ENCODE results near the gene HOXA13.
A peak's percentile ranks its signal among the peaks of the same experiment; 100 is the strongest.

Gene HOXA13

DNA sequence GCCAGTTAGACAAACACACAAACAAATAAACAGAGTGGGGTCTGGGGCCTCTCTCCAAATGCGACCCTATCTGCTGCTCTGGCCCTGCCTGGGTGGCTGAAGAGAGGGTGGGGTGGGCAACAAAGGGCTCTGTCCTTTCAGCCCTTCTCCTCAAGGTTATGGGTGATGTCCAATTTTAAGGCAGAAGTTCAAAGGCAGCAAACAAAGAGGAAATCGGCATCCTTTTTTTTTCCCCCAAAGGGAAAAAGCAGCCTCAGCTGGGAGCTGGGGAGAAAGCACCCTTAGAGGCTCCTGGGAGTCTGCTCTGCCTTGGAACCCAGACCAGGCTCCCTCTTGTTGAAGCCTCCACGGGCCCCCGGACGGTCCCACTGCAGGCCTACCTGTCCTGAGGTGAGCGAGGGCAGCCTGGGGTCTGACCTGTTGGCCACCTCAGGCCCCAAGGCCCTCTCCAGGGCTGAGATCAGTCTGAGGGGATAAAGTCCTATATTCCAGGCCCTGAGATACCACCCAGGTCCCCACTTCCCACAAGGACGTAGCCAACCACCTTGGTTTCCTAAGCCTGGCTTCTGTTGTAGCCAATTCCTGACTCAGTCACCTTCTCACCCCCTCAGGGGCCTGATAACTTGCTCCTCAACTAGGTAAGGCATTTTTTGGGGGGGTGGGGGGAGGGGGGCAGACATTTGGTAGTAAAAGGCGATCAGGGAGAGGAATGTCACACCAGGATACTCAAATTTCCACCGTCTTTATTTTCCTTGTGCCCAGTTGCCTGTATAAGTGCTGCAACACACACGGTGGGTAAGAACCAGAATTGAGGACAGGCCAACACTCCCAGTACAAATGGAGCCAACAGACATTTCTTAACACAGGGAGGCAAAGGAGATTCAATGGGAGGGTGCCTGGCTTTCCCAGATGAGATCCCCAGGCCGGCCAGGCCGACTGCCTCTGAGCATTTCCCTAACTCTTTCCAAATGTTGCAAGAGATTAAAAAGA is 19.2 kb downstream of the HOXA13 start:
- DNase-seq = no peak

DNA sequence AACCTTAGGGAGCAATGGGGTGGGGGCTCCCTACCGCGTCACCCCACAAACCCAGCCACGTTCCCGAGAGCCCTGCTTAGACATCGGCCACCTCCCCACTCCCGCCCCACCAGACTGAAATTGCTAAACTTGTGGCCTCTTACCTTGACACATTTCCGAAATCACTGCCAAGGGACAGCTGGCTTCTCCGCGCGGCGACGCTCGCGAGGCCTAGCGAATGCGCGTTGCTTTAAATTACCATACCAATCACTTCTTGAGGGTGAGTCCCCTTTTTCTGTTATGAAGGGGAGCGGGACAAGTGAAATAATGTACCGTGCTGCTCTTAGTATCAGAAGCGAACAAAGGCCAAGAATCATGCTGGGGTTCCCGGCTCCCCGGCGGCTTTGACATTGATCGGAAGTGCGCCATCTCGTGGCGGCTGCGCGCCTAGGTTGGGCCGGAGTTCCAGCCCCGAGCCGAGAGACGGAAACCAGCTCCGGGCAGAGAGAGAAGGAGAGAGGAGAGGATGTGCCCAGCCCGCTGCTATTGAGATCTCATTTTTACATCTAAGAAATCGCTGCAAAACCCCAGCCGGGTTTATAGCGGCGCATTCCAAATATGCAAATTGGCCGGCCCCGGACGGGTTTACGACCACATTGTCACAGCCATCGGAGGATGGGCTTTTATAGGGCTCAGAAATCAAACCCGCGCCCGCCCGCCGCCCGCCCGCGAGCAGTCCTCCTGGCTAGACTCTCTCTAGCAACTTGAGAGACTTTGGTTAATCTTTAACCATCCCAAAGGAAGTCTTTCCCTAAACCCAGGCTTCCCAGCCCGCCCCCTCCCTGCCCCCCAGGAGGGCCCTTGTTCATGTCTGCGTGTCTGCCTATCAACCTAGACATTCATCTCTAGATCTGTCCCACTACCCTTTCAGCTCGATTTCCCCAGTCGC is 20.1 kb downstream of the HOXA13 start:
- DNase-seq = no peak

DNA sequence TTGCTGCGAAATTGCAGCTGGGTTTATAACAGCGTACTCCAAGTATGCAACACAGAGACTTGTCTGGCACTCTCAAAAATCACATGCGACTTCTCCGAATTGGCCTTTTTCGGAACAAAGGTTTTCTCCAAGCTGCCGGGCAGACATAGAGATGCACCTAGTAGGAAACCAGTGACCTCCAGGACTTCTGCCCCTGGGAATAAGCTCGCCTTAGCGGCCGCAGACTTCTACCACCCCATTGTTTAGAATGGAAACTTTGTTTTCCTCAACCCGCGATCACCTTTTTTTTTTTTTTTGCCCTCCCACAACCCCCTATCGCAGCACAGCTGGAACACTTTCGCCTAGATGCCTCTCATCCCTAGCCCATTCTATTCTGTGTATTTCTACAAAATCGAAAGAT is 20.9 kb downstream of the HOXA13 start:
- DNase-seq = no peak

DNA sequence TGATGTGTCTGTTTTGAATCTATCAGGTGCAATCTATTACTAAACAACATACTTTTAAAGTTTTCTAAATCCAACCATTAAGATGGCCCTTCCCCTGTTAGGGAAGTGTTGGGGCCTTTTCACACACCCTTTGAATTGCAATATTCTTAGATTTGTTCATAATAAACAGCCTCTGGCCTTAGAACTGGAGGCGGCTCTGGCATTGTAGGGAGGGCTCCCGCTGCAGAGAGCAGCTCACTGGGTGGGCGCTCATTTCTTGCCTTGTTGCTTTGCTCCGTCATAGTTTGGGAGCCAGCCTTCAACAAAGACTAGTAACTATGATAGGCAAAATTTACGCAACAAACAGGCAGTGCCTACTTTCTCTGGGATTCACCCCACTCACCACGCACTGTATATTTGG is 21.5 kb downstream of the HOXA13 start:
- DNase-seq = no peak

DNA sequence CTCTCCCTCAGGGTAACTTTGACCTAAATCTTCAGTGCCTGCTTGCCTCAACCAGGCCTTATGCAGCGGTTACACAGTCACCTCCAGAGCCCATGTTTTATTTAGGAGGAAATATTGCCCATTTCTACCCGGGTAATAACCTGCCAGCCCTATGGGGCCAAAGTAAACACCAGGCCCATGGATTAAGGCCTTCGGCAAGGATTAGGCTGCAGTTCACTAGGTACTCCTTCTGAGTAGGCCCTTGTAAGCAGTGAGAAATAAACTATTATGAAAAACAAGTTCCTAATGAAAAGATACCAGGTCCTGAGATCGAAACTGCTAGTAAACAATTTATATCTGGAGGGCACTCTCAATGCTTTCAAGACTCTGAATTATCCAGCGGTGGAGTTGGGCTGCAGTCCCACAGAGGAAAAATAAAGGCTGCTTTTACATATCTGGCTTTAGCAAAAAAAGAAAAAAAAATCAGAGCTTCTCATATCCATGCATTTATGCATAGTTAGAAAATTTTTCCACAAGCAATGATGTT is 22.0 kb downstream of the HOXA13 start:
- DNase-seq = no peak

DNA sequence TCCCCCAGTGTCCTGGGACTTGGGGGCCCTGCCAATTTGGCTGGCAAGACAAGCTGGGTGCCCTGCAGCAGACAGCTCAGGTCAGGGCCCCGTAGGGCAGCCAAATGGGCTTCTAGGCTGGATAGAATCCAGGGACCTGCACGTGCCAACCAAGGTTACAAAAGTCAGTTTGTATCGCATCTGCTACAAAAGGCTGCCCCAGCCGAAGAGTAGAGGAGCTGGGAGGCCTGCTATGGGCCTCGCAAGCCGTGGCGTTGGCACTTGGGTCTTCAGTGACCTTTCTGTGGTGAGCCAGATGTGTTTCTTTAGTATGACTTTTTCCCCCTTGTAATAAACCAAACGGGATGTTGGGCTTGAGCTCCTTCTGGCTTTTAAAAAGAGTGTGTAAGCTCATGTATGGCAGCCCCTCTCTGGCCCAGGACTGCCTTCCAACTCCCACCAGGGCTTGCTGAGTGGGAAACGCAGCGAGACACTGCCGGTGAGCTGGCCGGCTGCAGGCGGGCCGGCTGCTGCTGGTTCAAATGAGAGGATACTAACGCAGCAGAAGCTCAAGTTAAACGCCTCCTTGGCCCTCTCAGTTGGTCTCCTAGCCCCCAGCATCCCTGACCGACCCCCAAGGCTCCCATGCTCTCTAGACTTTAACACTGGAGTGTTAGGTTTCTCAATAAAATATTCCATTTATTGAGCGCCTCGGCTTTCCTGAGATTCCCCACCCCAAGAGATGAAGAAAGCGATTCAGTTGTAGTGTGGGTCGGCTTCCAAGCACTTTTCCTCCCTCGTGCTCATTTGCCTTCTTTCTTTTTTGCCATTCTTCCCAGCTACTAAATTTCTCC is 22.7 kb downstream of the HOXA13 start:
- no peak for DNase-seq

DNA sequence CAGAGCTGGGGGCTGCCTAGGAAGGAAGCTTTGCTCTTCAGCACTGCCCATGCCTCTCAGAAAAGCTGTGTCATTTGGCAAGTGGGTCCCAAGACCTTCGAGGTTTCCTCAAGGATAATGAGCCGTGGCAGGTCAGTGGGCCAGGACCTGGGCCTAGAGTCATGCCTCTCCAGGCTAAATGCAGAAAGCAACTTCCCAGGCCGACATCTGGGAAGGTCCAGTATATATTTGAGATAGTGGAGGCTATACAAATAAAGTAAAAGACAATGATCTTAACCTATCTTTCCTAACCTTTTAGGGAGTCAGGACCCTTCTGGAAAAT is 23.4 kb downstream of the HOXA13 start:
- no peak for DNase-seq

DNA sequence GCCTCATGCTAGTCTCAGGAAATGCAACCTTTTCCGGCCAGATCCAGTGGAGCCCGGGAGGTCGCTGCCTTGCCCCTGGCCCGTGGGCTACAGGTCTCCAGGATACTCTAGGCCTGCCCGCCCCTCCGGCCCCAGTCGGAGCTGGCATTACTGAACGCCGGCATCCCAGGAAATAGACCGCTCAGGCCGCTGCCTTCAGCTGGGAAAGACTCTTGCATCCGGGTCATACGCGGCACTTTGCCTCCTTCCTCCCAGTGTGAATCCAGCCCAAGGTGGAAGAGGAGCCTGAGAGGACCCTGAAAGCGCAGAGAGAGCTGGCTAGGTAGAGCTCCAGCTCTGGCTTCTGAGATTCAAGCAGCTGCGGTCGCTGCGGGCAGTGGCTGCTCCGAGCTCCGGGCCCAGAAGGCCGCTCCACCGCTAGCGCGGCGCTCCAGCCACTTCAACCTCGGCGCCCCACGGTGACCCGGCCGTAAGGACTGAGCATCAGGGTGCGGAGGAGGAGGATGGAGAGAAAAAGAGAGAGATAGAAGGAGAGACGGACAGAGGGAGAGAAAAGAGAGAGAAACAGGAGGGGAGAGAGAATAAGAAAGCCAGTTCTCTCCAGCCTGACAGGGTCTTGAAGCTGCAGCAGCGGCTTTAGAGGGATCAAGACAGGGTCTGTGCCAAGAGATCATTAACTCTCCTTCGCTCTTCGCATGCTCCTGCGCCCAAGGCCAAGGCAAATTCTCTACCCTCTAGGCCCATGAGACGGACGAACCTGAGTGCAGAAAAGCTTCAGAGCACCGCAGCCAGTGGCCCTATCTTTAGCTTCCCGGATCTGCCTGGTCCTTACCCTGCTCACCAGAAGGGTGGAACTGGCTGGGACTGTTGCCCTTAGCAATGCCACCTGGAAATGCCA is 24.0 kb downstream of the HOXA13 start:
- no peak for DNase-seq

DNA sequence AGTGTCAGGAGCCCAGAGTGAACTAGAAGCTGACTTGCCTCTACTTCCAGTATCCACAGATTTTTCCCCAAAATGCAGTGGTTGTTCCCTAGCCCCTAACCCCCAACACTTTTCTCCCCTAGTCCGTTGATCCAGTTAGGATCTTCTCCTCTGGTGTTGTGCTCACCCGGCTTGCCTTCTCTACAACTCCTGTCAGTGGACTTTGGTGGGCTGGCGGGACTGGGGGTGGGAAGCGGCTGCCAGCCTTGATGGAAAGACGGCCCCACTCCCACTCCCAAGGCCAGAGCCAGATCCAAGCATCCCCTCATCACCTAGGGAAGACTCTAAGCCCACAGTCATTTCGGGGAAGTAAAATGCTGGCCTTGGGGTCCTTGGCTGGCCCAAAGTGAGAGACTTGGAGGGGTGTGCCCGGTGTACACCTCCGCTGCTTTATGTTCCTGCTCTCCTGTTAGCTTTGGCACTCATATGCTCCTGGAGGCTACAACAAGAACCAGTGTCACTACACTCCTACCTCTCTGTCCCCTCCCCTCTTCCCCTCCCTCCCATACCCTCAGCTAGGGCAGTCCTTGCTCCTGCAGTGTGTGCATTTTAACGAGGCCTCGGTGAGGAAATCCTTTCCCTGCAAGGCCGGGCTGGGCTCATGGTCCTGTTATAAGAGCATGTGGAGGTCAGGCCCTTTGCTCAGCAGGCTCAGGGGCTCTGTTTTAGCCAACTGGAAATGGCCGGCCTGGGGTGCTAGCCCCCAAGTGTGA is 24.8 kb downstream of the HOXA13 start:
- DNase-seq = no peak

DNA sequence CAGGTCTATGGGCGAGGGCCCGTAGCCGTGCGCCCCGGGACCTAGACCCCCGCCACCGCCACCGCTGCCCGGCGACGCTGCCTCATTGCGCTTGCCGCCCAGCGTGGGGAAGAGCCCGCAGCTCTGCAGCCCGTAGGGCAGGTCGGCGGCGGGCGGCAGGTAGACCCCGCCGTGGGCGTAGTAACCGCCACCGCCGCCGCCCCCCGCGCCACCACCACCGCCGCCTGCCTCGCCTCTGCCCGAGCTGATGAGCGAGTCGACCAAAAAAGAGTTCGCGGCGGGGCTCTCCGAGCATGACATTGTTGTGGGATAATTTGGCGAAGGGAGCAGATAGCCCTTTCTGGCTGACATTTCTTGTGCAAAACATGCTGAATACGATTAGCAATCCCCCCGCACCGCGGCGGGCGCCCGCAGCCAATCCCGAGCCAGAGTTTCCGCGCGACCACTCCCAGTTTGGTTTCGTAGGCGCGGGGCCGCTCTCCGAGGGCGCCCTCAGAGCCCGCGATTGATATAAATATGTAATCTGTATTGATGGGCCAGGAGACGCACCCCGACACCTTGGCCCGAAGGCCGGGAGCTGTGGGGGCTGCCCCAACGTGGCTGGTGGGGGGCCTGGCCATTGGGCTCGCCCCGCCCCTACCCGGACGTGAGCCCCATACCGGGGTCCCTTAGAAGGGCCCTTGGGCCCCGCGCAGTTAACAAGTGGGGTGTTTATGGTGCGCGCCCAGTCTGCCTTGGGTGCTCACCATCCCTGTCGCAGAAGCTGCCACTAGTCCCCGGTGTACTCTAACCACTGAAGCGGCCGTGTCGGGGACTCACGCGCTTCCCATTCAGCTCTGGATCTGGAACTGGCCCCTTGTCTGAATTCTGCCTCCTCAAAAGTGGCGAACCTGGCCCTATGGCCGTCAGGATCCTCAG is 25.7 kb downstream of the HOXA13 start, which contains the start of gene HOXA10:
Gene HOXA10 (minus strand): TSS at position 365 of the 918 bp plus-strand sequence. CDS start 14 bp downstream, at position 351.
- no peak for DNase-seq

DNA sequence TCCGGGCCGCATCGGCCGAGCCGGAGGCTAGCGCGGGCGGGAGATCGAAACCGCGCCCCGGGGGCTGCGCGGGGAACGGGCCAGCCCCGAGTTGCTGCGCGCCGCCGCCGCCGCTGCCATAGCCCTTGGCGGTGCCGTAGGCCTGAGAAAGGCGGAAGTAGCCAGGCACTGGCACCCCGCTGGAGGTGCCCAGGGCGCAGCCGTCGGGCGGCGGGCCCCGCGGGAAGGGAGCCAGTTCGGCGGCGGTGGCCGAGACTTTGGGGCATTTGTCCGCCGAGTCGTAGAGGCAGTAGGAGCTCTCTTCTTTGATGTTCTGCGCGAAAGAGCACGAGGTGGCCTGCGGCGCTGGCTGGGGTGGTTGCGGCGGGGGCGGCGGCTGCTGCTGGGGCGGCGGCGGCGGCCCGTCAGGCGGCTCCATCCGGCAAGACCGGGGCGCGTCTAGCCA is 26.4 kb downstream of the HOXA13 start:
- no peak for DNase-seq

DNA sequence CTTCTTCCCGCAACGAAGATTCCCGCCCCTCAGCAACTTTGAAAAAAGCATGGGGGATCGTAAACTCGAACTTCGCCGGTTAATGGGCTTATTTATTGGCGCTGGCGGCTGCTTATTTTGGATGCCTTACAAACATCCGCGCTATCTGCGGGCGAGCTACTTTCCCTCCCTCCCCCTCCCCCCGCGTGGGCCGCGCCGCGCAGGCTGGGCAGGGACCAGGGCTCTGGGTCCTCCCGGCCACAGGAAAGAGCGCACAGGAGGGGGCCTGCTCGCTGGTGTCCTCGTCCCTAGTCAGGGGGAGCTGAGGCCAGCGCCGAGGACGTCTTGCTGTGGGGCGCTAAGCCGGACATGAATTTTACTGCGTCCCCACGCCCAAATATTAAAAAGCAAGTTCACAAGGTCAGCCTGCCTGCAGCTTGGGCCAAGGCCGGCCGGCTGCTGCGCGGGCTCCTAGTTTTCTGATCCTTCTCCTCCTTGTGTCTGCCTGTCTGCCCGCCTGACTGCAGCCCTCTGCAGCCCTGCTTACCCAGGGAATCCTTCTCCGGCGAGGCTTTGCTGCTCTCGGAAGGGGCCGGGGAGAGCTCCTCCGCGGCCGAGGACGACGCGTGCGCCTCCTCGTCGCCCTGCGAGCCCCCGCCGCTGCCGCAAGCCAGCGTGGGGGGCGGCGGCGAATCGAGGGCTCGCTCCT is 26.9 kb downstream of the HOXA13 start:
- no peak for DNase-seq

DNA sequence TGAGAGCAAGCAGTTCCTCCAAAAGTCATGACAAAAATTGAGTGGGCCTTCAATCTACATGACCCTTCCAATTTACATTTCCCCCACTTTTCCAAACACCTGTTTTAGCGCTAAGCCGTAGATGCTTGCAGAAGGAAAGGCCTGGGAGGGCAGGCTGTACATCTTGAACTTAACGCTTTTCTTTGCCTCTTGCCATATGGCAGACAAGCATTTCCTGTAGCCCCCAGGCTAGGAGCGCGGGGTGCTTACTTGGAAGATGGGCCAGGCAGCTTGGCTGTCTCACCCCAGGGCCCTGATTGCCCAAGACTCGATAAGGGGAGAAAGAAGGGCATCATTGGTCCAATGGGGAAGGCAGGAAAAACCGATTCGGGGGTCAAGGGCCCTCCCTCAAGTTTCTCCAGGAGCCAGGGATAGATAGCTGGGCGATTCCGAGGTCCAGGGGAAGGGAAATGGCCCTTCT is 27.5 kb downstream of the HOXA13 start:
- no peak for DNase-seq

DNA sequence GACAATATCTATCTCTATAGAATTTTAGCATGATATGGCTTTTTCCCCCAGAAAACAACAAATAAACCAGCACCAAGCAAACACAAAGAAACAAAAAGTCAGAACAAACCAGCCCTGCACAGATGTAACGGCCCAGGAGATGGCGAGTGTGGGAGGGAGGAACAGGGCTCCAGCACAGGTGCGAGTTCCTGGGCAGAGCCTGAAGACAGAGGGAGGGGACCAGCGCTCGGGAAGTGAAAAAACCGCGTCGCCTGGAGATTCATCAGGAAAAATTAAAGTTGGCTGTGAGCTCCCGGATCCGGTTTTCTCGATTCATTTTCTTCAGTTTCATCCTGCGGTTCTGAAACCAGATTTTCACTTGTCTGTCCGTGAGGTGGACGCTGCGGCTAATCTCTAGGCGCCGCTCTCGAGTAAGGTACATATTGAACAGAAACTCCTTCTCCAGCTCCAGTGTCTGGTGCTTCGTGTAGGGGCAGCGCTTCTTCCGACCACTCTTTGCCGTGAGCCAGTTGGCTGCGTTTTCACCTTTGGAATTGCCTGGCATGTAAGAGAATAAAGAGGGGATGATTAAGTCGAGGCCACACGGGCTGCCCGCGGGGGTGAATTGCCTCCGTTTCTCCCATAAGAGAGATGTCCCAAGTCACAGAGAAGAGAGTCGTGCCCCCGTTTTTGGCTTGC is 28.1 kb downstream of the HOXA13 start:
- no peak for DNase-seq

DNA sequence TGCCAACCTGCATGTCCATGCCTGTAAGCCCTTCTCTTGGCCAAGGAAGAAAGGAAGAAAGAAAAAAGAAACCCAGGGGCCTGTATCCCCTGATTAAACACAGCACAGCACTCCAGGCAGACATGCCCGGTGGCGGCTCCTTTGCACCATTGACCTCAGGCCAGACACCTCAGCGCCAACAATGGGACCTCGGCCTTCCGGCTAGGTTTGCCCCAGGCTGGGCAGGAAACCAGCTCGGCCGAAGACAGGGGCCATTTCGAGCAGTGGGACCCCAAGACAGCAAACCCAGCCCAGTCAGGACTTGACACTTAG is 28.6 kb downstream of the HOXA13 start:
- DNase-seq = no peak

DNA sequence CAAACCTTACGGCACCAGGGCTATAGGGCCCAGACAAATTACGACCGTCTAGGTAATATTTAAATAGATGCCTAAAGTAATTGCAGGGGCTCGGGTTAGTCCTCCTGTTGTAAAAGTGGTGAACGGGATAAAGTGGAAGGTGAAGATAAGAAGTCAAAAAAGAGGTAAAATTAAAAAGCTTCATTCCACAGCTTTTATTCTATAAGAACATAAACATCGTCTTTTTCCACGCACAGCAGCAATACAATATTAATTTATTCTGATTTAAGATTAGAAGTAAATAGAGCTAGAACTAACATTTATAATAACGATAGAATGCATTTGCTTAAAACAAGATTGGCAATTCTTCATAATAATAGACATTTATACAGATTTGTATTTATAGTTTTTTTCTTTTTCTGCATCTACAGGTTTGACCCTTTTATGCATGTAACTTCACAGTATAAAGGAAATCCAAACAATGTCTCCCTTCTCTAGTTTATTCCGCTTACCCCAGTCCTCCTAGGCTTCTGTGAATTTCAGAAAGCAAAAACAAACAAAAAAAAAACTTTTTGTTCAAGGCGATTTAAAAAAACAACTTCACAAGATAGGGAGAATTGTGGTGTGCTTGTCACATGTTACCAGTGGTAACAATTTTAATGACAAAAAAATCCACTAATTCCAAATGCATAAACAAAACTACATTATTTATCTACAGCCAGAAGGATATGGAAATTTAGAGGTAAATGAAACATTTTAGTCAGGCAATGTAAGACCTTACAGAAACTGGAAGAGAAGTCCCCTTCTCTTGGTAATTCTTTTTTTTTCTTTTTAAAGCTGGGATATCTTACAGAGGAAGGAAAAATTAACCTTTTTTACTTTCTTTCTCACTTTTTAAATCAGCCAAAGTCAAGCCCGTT is 29.2 kb downstream of the HOXA13 start:
- peak; percentile 38 for DNase-seq

All from NCI-H2081 treated with DMSO at 0.1 percent for 48 hours (cell line).